ENCODE results near the gene SLC45A1.
A peak's percentile ranks its signal among the peaks of the same experiment; 100 is the strongest.
"Not testable (repeated sequence)": the region's sequence is repeated elsewhere in the genome, so short reads cannot be mapped to it uniquely, and the experiment has no call there.

SLC45A1 gene

DNA sequence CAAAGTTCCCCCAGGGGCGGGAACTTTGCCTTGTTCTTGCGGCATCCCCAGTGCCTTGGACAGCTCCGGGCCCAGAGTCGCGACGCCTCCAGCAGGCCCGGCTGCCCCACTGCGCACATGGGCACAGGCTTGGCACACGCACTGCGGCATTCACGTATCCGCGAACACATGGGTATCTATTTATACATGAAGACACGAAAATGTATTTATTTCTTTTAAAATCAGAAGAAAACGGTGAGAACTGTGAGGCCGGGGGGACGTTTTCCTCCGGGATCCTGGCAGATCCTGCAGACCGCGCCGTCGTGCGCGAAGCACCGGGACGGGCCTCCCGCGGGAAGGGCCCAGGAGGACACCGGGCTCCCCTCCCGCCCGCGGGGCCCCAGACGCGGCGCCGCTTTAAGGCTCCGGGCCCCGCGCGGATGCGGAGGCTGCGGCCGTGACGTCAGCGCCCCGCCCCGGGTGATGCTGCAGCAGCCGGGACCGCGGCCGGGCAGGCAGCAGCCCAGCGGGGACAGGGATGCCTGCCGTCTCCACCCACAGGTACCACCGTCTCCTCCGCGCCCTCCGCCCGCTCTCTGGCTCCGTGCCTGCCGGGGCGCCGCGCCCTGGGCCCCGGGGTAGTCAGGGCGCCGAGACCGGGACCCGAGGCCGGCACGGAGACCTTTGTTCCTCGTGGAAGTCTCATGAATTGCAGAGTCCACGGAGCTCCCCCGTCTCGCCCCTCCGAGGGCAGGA lies at the start of gene SLC45A1:
TSS of gene SLC45A1 (plus strand) at position 468 of the 735 bp plus-strand sequence. CDS start 6,216 bp downstream, outside the sequence.
- DNase-seq = peak; percentile 37
- in situ Hi-C loops (cut with MboI; ENCODE audit: low pct_unique_long_range_greater_than_20kb, low sequenced_read_pairs) = loop anchor here (25.0 kb wide), 1 partner anchor 306 kb away; no protein-coding TSS in a partner anchor

GRCh38 chr1:8273036-8273435 lies 44.9 kb upstream of the SLC45A1 start:
- in situ Hi-C loops (cut with MboI; ENCODE audit: low pct_unique_long_range_greater_than_20kb, low sequenced_read_pairs) = no loop called here
- no peak for DNase-seq

- in situ Hi-C loops (cut with MboI; ENCODE audit: low pct_unique_long_range_greater_than_20kb, low sequenced_read_pairs) = no loop called here
- DNase-seq = no peak
Observed at GRCh38 chr1:8274352-8274751, 43.6 kb upstream of the SLC45A1 start.

DNA sequence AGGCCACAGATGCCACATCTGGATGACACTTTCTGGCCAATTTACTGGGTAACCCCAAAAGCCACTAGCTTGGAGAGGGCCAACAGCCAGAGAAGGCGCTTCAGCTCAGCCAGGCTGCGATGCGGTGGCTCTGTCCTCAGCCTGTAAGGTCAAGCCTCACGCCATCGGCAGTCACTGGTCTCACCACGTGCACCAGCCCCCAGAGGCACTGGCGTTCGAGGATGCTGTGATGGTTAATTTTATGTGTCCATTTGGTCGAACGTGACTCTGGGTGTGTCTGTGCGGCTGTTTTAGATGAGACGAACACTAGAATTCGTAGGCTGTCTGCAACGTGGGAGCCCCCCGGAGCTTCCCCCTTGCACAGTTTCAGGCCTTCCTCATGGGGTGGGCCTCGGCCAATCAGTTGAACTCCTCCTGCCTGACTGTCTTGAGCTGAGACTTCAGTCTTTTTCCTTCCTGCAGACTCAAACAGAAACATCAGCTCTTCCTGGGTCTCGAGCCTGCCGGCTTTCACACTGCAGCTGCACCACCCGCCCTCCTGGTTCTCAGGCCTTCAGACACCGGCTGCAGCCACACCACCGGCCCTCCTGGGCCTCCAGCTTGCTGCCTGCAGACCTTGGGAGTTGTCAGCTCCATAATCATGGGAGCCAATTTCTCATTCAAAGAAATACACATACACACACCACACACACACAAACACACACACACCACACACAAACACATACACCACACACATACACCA lies 41.6 kb upstream of the SLC45A1 start:
- in situ Hi-C loops (cut with MboI; ENCODE audit: low pct_unique_long_range_greater_than_20kb, low sequenced_read_pairs) = no loop called here
- no peak for DNase-seq

DNA sequence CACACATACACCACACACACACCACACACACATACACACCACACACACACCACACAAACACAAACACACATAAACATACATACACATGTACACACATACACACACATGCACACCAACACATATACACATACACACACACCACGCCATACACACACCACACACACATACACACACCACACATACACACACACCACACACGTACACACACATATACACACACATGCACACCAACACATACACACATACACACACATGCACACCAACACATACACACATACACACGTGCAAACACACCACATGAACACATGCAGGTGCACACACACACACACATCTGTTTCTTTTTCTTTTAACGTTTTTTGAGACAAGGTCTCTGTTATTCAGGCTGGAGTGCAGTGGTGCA lies 41.0 kb upstream of the SLC45A1 start:
- in situ Hi-C loops (cut with MboI; ENCODE audit: low pct_unique_long_range_greater_than_20kb, low sequenced_read_pairs) = no loop called here
- DNase-seq = no peak

GRCh38 chr1:8278677-8279076 lies 39.2 kb upstream of the SLC45A1 start:
- in situ Hi-C loops (cut with MboI; ENCODE audit: low pct_unique_long_range_greater_than_20kb, low sequenced_read_pairs); DNase-seq: not testable (repeated sequence)

- peak; percentile 21 for DNase-seq
- in situ Hi-C loops (cut with MboI; ENCODE audit: low pct_unique_long_range_greater_than_20kb, low sequenced_read_pairs) = no loop called here
Observed at GRCh38 chr1:8281843-8282509, 35.9 kb upstream of the SLC45A1 start.

GRCh38 chr1:8283058-8283884 lies 34.6 kb upstream of the SLC45A1 start:
- in situ Hi-C loops (cut with MboI; ENCODE audit: low pct_unique_long_range_greater_than_20kb, low sequenced_read_pairs) = no loop called here
- peak; percentile 52 for DNase-seq

GRCh38 chr1:8284127-8284526 lies 33.8 kb upstream of the SLC45A1 start:
- in situ Hi-C loops (cut with MboI; ENCODE audit: low pct_unique_long_range_greater_than_20kb, low sequenced_read_pairs) = no loop called here
- DNase-seq = no peak

GRCh38 chr1:8285103-8285502 lies 32.8 kb upstream of the SLC45A1 start:
- in situ Hi-C loops (cut with MboI; ENCODE audit: low pct_unique_long_range_greater_than_20kb, low sequenced_read_pairs) = no loop called here
- DNase-seq = no peak

- no peak for DNase-seq
- in situ Hi-C loops (cut with MboI; ENCODE audit: low pct_unique_long_range_greater_than_20kb, low sequenced_read_pairs) = no loop called here
Observed at GRCh38 chr1:8285965-8286364, 31.9 kb upstream of the SLC45A1 start.

DNA sequence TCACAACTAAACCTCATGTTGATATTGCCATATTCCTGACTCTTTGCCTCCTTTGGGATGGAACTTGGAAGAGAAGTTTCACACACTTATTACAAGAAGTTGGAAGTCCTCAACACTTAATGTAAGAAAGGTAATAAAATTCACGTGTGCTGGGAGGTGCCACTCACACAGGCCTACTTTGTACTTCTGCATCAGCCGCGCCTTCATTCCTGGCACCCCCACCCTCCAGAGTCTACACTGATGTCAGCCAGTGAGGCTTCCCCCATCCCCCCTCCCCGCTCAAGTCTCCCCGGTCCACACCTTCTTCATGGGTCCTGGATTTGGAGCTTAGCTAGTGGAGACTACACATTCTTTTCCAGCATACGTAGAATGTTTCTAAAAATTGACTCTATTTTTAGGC lies 24.8 kb upstream of the SLC45A1 start:
- DNase-seq = no peak

DNA sequence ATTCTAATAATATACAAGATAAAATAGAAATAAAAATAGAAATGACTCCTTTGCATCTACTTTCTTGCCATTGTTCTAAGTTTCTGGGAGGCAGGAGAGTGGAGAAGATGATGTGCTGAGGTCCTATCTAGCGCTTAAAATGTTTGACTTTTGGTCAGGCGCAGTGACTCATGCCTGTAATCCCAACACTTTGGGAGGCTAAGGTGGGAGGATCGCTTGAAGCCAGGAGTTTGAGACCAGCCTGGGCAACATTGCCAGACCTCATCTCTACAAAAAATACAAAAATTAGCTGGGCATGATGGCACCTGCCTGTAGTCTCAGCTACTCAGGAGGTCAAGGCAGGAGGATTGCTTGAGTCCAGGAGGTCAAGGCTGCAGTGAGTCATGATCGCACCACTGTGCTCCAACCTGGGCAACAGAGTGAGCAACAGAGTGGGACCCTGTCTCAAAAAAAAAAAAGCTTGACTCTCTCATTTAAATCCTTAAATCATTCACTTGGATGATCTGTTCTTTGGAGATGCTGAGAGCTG lies 24.2 kb upstream of the SLC45A1 start:
- in situ Hi-C loops (cut with MboI; ENCODE audit: low pct_unique_long_range_greater_than_20kb, low sequenced_read_pairs) = no loop called here
- no peak for DNase-seq

More for the DNA sequence above, 24.8 kb upstream of the SLC45A1 start:
- in situ Hi-C loops (cut with MboI; ENCODE audit: low pct_unique_long_range_greater_than_20kb, low sequenced_read_pairs) = no loop called here

GRCh38 chr1:8294170-8294697 lies 23.7 kb upstream of the SLC45A1 start:
- DNase-seq = no peak

DNA sequence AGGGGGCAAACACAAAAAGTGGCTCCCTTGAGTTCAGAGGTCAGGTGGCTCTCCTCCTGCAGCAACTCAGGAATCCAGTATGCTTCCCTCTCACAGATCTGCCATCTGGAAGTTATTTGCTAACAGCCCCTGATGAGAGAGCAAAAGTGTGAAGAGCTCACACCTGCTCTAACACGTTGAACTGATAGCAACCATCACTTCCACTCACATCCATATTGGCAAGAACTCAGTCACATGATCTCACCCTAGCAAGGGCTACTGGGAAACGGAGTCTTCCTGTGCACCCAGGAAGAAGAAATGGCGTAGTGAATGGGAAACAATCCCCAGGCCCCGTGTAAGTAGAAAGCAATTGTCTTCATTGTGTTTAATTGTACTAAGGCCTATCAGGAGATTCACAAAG lies 20.7 kb upstream of the SLC45A1 start:
- no peak for DNase-seq
- in situ Hi-C loops (cut with MboI; ENCODE audit: low pct_unique_long_range_greater_than_20kb, low sequenced_read_pairs) = no loop called here

More at GRCh38 chr1:8294170-8294697, 23.7 kb upstream of the SLC45A1 start:
- in situ Hi-C loops (cut with MboI; ENCODE audit: low pct_unique_long_range_greater_than_20kb, low sequenced_read_pairs) = no loop called here

DNA sequence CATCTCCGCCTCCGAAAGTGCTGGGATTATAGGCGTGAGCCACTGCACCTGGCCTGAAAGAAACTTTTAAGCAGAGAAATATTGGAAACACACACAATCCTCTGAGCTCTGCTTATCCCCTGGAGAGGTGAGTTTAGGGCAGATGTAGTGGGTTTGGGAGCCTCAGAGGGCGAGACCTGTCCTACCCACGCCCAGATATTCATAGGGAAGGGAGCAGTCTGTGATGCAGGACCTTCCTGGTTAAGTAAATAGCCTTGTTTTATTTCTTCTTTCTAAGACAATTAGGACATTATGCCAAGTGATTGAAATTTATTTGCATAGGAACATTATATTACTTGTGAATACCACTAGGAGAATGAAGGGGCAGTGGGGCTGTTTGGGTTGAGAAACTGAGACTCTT lies 18.0 kb upstream of the SLC45A1 start:
- in situ Hi-C loops (cut with MboI; ENCODE audit: low pct_unique_long_range_greater_than_20kb, low sequenced_read_pairs) = loop anchor here (25.0 kb wide), 1 partner anchor 288 kb away; no protein-coding TSS in a partner anchor
- DNase-seq = no peak

DNA sequence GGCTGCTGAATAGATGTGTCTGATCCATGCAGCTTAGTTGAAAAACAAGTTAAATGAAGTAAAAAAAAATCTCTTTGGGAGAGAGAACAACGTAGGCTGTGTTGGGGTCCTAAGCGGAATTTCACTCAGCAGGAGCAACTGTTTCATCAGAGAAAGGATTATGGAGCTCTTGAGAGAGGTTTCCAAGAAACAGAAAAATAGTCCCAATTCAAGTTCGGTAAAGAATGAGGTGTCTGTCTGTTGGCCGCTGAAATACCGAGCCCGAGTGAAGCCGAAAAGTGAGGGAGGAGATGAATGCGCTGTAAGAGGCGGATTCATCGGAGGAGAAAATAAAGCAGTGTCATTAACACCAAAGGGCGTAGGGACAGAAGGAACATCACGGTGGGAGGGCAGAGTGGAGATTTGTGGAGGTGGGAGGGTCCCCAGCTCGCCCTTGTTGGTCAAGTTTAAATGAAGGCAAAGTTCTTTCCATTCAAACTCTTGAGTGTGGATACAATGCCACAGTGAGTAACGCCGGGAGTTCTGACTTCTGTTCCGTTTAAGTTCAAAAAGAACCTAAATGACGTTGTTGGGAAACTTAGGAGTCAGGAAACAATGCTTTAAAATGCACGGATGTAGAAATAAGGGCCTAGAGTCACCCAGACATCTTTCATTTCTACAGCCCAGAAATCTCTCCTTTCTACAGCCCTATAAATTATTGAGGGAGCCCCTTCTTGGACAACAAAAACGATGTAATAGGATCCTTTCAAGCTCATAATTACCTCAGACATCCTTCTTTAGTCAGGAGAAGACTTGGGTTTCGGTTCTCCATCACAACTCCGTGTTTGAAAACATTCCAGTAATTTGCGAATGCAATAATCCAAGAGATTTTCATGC lies 15.6 kb upstream of the SLC45A1 start:
- DNase-seq = no peak
- in situ Hi-C loops (cut with MboI; ENCODE audit: low pct_unique_long_range_greater_than_20kb, low sequenced_read_pairs) = loop anchor here (25.0 kb wide), 1 partner anchor 290 kb away; no protein-coding TSS in a partner anchor

GRCh38 chr1:8303141-8303540 lies 14.8 kb upstream of the SLC45A1 start:
- no peak for DNase-seq
- in situ Hi-C loops (cut with MboI; ENCODE audit: low pct_unique_long_range_greater_than_20kb, low sequenced_read_pairs) = loop anchor here (25.0 kb wide), 1 partner anchor 291 kb away; no protein-coding TSS in a partner anchor
